Epithelial cell of esophagus (primary cell): ENCODE measurements around the gene SLC48A1.

Experiments used
- DNase-seq: peaks from one replicate; pipeline ENCODE4 v3.0.0; 2010; ENCODE audit warnings: low read depth
- H3K4me3 ChIP-seq: 2 replicates; pipeline ENCODE4 v1.5.1; 2011; ENCODE audit warnings: mild to moderate bottlenecking, low read length, control low read depth
- TF ChIP-seq, protein P1 (sequence below): IDR thresholded peaks from 2 replicates; pipeline ENCODE4 v1.5.1; 2011; ENCODE audit warnings: low read depth, mild to moderate bottlenecking, low read length, control low read depth, inconsistent platforms; ENCODE audit not compliant: insufficient read depth; ENCODE audit errors: missing control alignments

Gene SLC48A1

GRCh38 chr12:47795121-47795813 is 22.2 kb downstream of the SLC48A1 start:
- H3K4me3 ChIP-seq: no peak overlapping the region
- no peak for DNase-seq
- TF ChIP-seq, protein P1, sequence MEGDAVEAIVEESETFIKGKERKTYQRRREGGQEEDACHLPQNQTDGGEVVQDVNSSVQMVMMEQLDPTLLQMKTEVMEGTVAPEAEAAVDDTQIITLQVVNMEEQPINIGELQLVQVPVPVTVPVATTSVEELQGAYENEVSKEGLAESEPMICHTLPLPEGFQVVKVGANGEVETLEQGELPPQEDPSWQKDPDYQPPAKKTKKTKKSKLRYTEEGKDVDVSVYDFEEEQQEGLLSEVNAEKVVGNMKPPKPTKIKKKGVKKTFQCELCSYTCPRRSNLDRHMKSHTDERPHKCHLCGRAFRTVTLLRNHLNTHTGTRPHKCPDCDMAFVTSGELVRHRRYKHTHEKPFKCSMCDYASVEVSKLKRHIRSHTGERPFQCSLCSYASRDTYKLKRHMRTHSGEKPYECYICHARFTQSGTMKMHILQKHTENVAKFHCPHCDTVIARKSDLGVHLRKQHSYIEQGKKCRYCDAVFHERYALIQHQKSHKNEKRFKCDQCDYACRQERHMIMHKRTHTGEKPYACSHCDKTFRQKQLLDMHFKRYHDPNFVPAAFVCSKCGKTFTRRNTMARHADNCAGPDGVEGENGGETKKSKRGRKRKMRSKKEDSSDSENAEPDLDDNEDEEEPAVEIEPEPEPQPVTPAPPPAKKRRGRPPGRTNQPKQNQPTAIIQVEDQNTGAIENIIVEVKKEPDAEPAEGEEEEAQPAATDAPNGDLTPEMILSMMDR: no peak

- no peak for DNase-seq
- TF ChIP-seq, protein P1: no peak
Observed at GRCh38 chr12:47795814-47796411, 22.9 kb downstream of the SLC48A1 start.

DNA sequence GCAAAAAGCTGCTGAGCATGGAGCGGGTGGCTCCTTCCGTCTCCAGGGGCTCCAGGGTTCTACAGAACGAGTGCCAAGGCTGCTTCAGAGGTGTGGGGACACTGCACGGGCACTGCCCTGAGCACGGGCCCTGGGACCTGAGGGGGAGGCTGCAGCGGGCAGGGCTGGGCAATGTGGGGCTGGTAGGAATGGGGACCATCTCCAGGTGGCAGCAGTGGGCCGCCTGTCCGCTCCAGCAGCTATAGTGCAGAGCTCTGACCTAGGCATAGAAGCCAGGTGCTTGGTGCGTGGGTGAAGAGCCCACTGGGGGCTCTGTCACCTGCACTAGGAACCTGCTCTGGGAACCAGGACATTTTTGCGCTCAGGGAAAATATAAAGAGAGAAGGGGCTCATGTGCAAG is 24.4 kb downstream of the SLC48A1 start:
- no peak for DNase-seq
- TF ChIP-seq, protein P1: peak; percentile 36
- H3K4me3 ChIP-seq: no peak overlapping the region

More at GRCh38 chr12:47795814-47796411, 22.9 kb downstream of the SLC48A1 start:
- no peak overlapping the region for H3K4me3 ChIP-seq

- no peak overlapping the region for H3K4me3 ChIP-seq
- TF ChIP-seq, protein P1: no peak
- DNase-seq: no peak
Observed at GRCh38 chr12:47798382-47798948, 25.4 kb downstream of the SLC48A1 start.

GRCh38 chr12:47799357-47799955 is 26.4 kb downstream of the SLC48A1 start:
- TF ChIP-seq, protein P1: no peak
- no peak overlapping the region for H3K4me3 ChIP-seq
- DNase-seq: no peak

GRCh38 chr12:47800582-47800981 is 27.5 kb downstream of the SLC48A1 start:
- H3K4me3 ChIP-seq: no peak overlapping the region
- DNase-seq: no peak
- TF ChIP-seq, protein P1: no peak
